ENCODE results near the gene SHISA9.

Gene SHISA9

DNA sequence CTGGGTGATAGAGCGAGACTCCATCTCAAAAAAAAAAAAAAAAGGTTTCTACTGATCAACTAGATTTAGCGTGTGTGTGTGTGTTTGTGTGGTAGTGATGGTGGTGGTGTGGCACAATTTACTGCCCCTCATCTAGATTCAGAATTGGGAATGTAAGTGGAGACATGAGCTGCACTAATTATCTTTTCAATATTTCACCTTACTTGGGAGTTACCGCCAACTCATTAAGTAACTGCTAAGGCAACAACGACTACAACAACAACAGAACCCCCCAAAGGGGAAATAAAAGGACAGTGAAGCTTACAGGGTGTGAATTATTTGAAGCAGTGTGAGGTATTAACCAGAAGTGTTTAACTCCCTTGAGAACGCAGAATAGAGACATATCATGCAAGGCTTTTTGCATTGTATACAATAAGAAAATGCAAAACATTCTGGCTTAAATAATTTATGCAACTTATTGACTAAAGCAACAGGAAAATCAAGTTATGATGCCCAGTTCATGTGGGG lies 180.5 kb downstream of the SHISA9 start:
- DNase-seq = no peak

DNA sequence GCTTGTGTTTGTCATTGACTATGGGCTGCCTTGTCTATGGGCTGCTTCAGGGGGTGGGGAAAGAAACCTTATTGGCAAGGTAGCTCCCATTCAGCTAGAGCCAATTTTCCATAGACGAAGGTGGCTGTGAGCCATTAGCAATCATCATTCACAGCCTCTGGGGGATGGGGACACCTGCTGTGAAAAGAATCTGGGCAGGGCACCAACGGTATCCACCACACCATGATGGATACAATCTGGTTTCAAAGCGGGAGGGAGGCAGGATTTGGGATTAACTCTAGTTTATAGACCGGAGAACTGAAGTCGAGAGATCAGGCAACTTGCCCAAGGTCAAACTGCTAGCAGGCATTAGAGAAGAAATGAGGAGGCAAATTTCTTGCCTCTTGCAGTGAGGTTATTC lies 182.3 kb downstream of the SHISA9 start:
- DNase-seq = no peak

DNA sequence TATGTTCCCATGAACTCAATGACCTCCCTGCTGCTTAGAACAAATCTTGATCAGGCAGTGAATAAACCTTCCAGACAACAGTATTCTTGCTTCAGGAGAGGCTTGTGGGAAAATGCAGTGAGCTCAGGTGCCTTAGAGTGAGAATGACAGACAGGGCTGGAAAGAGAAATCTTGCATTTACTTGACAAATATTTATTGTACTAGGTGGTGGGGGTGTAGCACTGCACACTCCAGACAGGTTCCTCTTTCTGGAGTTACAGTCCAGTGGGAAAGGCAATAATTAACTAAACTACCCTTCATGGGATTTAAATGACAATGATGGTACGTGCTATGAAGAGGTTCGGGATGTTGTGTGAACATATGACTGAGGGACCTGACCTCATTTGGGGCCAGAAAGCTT lies 182.9 kb downstream of the SHISA9 start:
- no peak for DNase-seq

DNA sequence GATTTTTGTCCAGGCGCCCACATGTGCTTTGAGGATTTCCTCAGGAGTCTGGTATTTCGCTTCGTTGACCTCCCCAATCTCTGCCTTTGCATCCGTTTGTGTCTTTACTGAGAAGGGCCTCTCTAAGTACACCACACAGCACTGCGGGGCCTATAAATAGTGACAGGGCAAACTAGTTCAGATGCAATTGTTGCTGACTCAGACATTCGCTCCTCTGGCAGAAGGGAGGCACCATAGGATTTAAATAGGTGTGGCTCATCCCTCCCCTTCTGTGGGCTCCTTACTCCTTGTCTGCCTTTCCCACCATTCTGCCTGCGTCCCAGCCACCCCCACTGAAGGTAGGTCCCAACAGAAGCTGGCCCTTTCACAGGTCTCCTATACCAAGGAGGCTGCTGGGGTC lies 192.3 kb downstream of the SHISA9 start:
- DNase-seq = no peak

DNA sequence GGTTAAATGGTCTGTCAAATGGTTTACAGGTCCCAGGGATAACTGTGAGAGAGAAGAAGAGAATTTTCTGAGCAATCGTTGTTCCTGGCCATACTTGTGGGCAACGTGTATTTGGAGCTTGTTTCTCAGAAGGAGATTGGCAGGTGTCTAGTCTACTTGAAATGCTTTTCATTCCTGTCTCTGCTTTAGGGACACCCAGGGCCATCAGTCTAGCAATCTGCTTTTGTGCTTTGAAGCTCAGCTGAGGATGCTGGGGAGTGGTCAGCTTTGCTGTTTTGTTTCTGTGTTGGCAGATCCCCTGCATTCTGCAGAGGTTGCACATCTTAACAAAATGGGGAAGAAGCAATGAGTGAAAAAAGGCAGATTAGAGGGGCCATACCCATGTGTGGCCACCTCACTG lies 193.7 kb downstream of the SHISA9 start:
- DNase-seq = no peak

DNA sequence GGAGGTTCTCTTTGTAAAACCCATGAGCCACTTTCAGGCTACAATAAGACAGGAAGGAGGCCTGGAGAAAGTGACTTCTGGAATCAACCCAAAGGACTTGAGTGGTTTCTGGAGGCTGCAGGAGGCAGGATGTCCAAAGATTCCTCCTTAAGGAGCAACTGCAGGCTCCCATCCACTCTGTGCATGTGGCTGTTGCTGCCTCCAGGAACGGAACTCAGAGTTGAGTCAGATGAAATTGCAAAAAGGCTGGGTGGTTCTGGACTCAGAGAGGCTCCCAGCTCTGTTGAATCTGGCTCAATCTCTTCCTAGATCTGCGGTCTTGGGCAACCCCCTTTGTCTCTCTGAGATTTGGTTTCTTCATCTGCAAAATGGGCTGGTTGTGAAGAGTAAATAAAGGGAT lies 197.1 kb downstream of the SHISA9 start:
- DNase-seq = no peak

DNA sequence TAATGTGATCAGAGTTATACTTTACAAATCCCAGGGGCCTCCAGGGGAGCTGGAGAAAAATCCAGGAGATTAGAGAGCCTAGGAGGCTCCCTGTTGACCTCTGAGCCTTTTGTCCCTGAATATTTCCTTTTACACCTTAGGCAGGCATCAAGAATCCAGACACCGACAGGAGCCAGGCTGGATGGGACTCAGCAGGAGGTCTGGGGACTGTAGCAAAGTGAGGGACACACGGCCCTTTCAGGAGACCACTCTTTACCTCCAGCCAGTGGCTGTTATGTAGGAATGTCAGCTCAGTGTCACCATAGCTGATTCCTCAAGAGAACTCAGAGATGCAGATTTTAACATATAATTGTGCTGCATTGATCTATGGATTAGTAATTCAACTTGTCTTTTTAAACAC lies 198.4 kb downstream of the SHISA9 start:
- DNase-seq = no peak

DNA sequence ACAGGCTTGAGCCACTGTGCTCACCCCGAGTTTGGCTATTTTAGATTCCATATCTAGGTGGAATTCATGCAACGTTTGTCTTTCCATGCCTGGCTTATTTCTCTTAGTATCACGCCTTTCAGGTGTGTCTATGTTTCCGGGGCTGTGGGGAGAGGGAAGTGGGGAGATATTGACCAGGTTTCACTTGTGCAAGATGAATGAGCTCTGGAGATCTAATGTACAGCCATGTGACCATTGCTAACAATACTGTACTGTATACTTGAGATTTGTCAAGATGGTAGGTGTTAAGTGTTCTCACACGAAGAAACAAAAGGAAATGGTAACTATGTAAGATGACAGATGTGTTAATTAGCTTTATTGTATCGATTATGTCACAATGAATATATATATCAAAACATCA lies 199.6 kb downstream of the SHISA9 start:
- DNase-seq = no peak

DNA sequence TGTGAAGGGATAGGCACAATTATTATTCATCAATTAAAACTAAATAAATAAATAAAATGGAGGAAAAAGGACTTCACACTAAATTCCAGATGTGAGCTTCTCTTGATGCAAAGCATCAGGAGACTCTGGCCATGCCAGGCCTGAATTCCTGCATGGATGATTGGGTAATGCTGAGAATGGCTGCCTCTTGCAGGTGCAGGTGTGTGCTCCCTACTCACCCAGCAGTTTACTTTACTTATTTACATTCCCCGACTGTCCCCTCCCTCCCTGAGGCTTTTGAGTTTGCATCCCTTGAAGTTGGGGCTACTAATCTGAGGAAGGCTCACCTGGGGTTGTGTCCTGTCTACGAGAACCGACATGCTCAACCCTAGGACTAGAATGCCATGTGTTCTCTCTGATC lies 200.4 kb downstream of the SHISA9 start:
- DNase-seq = no peak

DNA sequence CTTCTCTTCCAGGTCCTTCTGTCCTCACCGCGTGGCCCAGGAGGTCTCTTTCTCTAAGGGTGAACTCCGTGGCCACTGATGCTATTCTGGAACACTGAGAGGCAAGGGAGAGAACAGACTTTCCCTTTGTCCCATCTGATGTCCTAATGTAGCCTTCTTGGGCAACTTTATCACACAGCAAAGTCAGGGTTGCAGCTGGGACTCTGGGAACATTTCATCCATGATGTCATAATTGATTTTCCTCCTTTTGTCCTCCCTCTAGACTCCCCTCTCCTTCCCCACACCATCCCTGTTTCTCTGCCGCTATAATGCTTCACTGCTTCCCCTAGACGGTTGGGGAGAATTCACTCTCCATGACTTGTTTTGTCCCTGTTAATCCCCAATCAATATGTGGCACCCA lies 201.0 kb downstream of the SHISA9 start:
- no peak for DNase-seq

DNA sequence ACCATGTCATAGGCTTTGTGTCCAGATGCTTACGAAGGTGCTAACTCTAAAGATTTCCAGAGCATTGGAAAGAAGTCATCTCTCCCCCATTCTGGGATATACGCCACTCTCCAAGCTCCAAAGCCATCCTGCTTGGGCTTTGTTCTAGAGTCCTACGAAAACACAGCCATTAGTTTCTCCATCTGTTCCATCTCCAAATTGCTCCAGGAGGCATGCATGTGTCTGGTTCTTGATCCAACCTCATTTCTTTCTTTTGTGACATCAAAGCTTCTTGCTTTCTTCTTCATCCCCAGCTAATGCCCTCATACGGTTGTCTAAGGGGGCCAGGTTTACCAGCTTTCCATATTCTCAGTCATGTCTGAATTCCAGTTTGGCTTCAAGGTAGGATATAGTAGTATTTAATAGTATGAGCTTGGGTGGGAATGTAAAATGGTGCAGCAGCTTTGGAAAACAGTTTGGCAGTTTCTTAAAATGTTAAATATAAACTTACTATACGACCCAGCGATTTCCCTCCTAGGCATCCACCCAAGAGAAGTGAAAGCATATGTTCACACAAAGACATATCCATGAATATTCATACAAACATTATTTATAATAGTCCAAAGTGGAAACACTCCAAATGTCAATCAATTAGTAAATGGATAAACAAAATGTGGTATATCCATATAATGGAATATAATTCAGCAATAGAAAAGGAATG lies 202.6 kb downstream of the SHISA9 start:
- no peak for DNase-seq

DNA sequence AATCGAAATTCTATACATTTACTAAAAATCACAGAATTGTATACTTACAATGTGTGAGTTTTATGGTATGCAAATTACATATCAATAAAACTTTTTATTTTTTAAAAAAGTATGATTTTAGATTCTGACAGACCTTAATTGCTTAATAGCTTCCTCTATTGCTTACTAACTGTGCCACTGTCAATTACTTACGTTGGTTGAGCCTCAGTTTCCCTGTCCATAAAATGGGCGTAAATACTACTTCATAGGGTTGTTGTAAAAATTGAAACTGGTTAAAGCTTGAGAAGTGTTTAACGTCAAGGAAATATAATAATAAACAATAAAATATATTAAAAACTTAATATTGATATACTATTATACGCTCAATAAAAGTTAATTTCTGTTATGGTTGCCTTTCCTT lies 203.4 kb downstream of the SHISA9 start:
- no peak for DNase-seq

DNA sequence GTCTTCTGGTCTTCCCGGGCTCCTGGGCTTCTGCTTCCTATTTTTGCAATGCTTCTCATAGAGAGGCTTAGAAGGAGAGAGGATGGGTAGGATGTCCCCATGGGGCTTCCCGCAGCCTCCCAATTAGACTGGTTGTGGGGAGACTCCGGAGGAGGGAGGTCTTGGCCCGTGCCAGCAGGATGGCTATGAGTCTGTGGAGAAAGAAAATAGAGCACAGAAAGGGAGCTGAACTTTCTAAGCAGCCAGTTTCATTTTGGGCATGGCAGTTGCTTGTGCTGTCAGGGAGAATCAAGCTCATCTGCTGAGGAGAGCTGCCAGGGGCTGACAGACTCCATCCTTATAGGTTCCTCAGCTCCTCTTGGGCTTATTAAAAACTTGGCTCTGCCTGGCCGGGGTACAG lies 204.0 kb downstream of the SHISA9 start:
- DNase-seq = no peak

DNA sequence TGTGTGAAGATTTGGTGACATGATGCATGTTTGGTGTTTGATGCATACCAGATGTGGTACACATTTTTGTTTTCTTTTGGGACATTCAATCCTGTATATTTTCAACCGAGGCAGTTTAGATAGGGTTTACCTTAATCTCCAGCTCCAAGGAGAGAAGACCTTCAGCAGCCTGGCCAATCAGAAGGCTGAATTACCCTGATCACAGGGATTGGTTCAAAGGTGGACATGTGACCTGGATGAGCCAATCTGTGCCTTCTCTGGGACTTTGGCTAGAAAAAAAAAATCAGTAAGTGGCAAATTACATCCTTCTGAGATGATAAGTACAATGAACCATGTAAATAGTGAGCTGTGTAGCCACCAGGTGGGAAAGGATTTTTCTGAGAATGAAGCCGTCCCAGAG lies 205.1 kb downstream of the SHISA9 start:
- no peak for DNase-seq

DNA sequence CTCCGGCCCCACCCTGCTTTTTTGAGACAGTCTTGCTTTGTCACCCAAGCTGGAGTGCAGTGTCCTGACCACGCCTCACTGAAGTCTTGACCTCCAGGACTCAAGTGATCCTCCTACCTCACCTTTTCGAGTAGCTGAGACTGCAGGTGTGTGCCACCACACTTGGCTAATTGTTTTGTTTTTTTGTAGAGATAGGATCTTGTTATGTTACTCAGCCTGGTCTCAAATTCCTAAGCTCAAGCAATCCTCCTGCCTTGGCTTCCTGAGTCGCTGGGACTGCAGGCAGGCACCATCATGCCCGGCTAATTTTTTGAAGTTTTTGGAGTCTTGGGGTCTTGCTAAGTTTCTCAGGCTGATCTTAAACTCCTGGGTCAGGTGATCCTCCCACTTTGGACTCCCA lies 206.7 kb downstream of the SHISA9 start:
- DNase-seq = no peak

DNA sequence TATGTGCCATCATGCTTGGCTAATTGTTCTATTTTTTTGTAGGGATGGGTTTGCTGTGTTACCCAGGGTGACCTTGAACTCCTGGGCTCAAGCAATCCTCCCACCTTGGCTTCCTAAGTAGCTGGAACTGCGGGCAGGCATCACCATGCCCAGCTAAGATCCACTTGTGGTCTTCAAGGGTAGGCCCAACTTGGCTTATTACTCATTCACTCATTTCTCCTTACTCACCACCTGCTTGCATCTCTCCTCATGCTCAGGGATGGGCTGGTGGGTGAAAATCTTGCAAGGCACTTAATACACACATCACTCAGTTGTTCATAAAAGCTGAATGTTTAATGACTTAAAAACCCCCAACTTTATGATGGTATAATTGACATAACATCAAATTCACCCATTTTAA lies 207.8 kb downstream of the SHISA9 start:
- DNase-seq = no peak

DNA sequence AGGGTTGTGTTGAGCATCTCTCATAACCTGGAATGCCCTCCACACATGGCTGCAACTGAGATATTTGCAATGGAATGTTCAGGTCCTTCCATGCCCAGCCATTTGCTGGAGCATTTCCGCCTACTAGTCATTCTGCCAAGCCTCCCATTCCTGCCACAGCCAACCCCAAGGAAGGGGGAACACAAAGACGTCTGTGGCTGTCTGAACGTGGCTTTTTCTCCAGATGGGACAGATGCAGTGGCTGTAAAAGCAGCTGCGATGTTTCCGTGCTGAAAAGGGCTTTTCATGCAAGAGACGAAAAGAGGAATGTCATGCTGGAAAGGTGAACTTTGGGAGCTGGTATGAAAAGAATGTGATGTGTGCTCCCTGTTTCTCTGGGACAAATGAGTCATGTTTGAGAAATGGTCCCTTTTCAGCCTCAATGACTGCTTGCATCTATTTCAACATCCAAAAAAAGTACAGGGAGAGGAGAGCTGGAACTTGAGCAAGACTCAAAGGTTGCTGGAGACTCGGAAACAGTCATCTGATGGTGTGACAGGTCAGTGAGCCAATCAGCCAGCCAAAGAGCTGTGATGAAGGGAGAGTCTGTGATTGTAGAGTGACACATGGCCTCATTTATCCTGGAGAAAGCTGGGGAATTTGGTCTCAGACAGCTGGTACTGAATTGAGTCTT lies 208.9 kb downstream of the SHISA9 start:
- DNase-seq = no peak

DNA sequence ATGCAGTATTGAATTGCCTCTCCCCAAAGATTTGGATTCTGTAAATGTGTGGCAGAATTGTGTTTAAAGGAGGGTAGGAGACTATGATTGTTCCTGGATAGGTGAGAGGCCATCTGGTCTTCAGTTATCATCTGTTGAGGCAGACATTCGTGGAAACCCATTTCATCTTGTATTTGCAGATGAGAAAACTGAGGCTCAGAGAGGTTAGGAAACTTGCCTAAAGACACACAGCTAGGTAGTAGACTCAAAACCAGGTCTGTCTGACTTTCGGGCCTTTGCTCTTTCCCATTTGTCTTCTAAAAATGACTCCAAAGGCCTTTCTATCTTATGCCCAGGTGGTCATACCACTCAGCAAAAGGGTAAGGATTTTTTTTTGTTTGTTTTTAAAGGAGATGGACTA lies 210.3 kb downstream of the SHISA9 start:
- no peak for DNase-seq

DNA sequence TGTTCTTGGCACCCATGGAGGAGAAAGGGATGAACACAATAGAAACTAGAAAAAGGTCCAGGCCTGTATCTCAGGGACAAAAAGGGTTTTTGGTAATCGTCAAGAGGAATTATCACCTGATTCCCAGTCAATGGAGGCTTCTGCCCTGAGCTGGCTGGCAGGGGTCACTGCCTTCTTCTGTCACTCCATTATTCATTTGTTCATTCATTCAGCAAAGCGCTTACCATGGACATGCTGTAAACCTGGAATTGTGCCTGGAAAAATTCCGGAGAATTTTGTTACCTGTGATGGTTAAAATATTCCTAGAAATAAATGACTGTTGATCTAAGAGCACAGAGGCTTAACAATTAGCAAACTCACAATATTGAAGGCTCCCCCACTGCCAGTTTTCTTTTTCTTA lies 212.3 kb downstream of the SHISA9 start:
- DNase-seq = no peak

DNA sequence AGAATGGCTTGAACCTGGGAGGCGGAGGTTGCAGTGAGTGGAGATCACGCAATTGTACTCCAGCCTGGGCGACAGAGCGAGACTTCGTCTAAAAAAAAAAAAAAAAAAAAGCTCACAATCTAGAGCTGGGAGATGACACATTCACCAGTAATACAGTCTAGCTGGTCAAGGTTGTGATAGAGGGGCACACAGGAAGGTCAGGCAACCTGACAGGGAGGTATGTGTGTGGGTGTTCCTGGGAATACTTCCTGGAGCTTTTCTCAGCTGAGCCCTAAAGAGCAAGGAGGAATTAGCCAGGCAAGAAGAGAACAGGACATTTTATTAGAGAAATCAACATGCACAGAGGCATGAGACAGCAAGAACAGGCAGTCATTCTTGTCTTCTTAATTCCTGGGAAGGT lies 216.7 kb downstream of the SHISA9 start:
- DNase-seq = no peak

DNA sequence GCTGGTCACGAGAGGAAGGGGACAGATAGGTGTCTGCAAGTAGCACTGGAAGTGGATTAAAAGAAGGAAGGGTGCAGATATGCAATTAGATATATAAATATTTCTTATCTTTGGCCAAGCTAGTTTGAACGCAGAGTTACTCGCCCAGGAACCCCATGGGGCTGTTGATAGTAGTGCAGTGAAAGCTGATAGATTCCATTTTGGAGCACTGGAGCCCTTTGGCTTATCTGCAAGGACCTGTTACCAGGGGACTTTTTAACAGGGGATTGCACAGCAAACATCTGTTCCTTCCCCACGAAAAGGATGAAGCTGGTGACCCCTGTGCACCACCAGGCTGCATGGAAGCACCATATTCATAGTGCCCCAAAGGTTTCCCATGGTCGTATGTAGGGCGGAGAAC lies 218.7 kb downstream of the SHISA9 start:
- no peak for DNase-seq

DNA sequence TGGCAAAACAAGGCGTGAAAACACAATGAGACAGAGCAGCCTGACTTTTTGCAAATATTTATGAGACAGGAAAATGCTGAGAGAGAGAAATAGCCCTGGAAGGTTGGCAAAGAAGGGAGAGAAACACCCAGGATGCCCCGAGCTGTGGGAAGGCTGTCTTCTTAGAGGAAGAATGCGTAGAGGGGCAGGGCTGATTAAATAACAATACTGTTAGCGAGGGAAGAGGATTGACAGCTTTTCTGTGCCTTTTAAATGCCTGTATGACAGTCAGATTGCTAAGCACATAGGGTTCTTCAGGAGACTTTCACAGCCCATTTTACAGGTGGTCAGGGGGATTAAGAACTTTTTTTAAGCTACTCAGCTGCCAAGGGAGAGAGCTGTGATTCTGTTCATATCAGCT lies 219.2 kb downstream of the SHISA9 start:
- no peak for DNase-seq

DNA sequence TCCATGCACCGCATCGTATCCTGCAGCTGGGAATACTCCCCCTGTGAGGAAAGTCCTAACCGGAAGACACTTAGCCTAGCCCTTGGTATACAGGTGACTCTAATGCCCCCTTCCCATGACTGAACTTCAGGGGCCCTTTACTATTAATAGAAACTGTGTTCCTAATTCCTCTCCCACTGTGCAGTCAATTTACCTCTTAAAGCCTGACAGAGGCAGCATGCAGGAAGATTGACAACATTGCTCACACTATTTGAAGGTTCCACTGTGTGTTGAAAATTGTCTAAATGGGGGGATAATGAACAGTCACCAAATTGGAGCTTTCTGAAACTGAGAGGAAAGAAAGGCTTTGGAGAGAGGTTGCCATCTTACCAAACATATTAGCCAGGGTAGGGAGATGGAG lies 222.6 kb downstream of the SHISA9 start:
- DNase-seq = no peak

DNA sequence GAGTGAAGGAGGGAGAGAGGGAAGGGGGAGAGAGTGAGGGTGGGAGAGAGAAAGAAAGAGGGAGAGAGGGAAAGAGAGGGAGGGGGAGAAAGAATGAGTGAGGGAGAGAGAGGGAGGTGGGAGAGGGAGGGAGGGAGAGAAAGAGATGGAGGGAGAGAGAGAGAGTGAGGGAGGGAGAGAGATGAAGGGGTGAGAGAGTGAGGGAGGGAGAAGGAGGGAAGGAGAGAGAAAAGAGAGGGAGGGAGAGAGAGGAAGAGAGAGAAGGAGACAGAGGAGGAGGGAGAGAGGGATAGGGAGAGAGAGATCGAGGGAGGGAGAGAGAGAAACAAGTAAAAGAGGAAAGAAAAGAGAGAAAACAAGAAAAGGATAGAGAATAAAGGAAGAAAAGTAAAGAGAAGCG lies 225.7 kb downstream of the SHISA9 start:
- no peak for DNase-seq

DNA sequence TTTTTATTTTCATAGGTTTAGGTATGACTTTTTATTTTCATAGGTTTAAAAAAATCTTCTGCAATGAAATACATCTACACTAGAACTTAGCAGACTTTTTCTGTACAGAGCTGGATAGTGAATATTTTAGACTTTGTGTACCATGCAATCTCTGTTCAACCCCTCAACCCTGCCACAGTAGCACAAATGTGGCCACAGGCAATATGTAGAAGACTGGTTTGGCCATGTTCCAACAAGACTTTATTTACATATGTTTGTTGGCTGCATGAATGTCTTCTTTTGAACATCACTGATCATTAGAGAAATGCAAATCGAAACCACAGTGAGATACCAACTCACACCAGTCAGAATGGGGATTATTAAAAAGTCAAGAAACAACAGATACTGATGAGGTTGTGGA lies 229.2 kb downstream of the SHISA9 start:
- no peak for DNase-seq

Data from NCI-H187 treated with DMSO at 0.1 percent for 48 hours (cell line).